ENCODE data around the gene LRMDA. TPM values are rescaled to one million over a fixed set of nuclear protein-coding genes. Genes with fewer than 3 reads are reported as not detected.

The LRMDA gene
- total RNA-seq, 1 donor from 2014 or later = not detected

GRCh38 chr10:76350583-76350982 is 919.2 kb downstream of the LRMDA start:
- H3K27me3 Mint-ChIP-seq (ENCODE audit: low read depth) = no peaks in the 10 kb centered on the region
- H3K27ac Mint-ChIP-seq = no peak overlapping the region
- no peak for DNase-seq (ENCODE audit: low spot score)
- no peak overlapping the region for H3K4me3 Mint-ChIP-seq (ENCODE audit: low read depth)
- intact Hi-C loops (cut with micrococcal nuclease) = no loop called here
- no peaks in the 10 kb centered on the region for H3K9me3 Mint-ChIP-seq
- H3K36me3 Mint-ChIP-seq (ENCODE audit: low read depth) = no peaks in the 10 kb centered on the region
- H3K4me1 Mint-ChIP-seq (ENCODE audit: low read depth) = no peaks in the 10 kb centered on the region

- no peak overlapping the region for H3K27ac Mint-ChIP-seq
- no peak for DNase-seq (ENCODE audit: low spot score)
- H3K9me3 Mint-ChIP-seq = no peaks in the 10 kb centered on the region
- H3K4me3 Mint-ChIP-seq (ENCODE audit: low read depth) = no peak overlapping the region
- no peaks in the 10 kb centered on the region for H3K4me1 Mint-ChIP-seq (ENCODE audit: low read depth)
- H3K27me3 Mint-ChIP-seq (ENCODE audit: low read depth) = no peaks in the 10 kb centered on the region
- no peaks in the 10 kb centered on the region for H3K36me3 Mint-ChIP-seq (ENCODE audit: low read depth)
- intact Hi-C loops (cut with micrococcal nuclease) = no loop called here
Observed at GRCh38 chr10:76352300-76352699, 920.9 kb downstream of the LRMDA start.

GRCh38 chr10:76353237-76353851 is 921.9 kb downstream of the LRMDA start:
- H3K27me3 Mint-ChIP-seq (ENCODE audit: low read depth) = no peaks in the 10 kb centered on the region
- H3K4me3 Mint-ChIP-seq (ENCODE audit: low read depth) = no peak overlapping the region
- no peak overlapping the region for H3K27ac Mint-ChIP-seq
- no peaks in the 10 kb centered on the region for H3K4me1 Mint-ChIP-seq (ENCODE audit: low read depth)
- DNase-seq (ENCODE audit: low spot score) = no peak
- intact Hi-C loops (cut with micrococcal nuclease) = no loop called here
- H3K36me3 Mint-ChIP-seq (ENCODE audit: low read depth) = no peaks in the 10 kb centered on the region
- no peaks in the 10 kb centered on the region for H3K9me3 Mint-ChIP-seq

- H3K4me1 Mint-ChIP-seq (ENCODE audit: low read depth) = no peaks in the 10 kb centered on the region
- intact Hi-C loops (cut with micrococcal nuclease) = no loop called here
- DNase-seq (ENCODE audit: low spot score) = no peak
- no peaks in the 10 kb centered on the region for H3K9me3 Mint-ChIP-seq
- H3K4me3 Mint-ChIP-seq (ENCODE audit: low read depth) = no peak overlapping the region
- no peaks in the 10 kb centered on the region for H3K27me3 Mint-ChIP-seq (ENCODE audit: low read depth)
- no peak overlapping the region for H3K27ac Mint-ChIP-seq
- no peaks in the 10 kb centered on the region for H3K36me3 Mint-ChIP-seq (ENCODE audit: low read depth)
Observed at GRCh38 chr10:76354212-76354738, 922.9 kb downstream of the LRMDA start.

GRCh38 chr10:76354921-76355320 is 923.5 kb downstream of the LRMDA start:
- H3K4me1 Mint-ChIP-seq (ENCODE audit: low read depth) = no peaks in the 10 kb centered on the region
- H3K27me3 Mint-ChIP-seq (ENCODE audit: low read depth) = no peaks in the 10 kb centered on the region
- no peaks in the 10 kb centered on the region for H3K36me3 Mint-ChIP-seq (ENCODE audit: low read depth)
- no peak for DNase-seq (ENCODE audit: low spot score)
- H3K27ac Mint-ChIP-seq = no peak overlapping the region
- H3K9me3 Mint-ChIP-seq = no peaks in the 10 kb centered on the region
- intact Hi-C loops (cut with micrococcal nuclease) = no loop called here
- no peak overlapping the region for H3K4me3 Mint-ChIP-seq (ENCODE audit: low read depth)

- Mint-ChIP-seq H3K4me1 (ENCODE audit: low read depth) (no peaks in the 10 kb centered on the region), H3K9me3 (no peaks in the 10 kb centered on the region), H3K27ac (no peak overlapping the region), H3K36me3 (ENCODE audit: low read depth) (no peaks in the 10 kb centered on the region), H3K27me3 (ENCODE audit: low read depth) (no peaks in the 10 kb centered on the region), H3K4me3 (ENCODE audit: low read depth) (no peak overlapping the region)
- intact Hi-C loops (cut with micrococcal nuclease) = no loop called here
- no peak for DNase-seq (ENCODE audit: low spot score)
Observed at GRCh38 chr10:76356557-76356956, 925.1 kb downstream of the LRMDA start.

- H3K9me3 Mint-ChIP-seq = no peaks in the 10 kb centered on the region
- no peak overlapping the region for H3K4me3 Mint-ChIP-seq (ENCODE audit: low read depth)
- no peak overlapping the region for H3K27ac Mint-ChIP-seq
- intact Hi-C loops (cut with micrococcal nuclease) = no loop called here
- no peaks in the 10 kb centered on the region for H3K36me3 Mint-ChIP-seq (ENCODE audit: low read depth)
- DNase-seq (ENCODE audit: low spot score) = no peak
- H3K4me1 Mint-ChIP-seq (ENCODE audit: low read depth) = no peaks in the 10 kb centered on the region
- H3K27me3 Mint-ChIP-seq (ENCODE audit: low read depth) = no peaks in the 10 kb centered on the region
Observed at GRCh38 chr10:76357726-76358415, 926.4 kb downstream of the LRMDA start.

GRCh38 chr10:76358743-76359395 is 927.4 kb downstream of the LRMDA start:
- no peaks in the 10 kb centered on the region for H3K27me3 Mint-ChIP-seq (ENCODE audit: low read depth)
- no peaks in the 10 kb centered on the region for H3K9me3 Mint-ChIP-seq
- no peak overlapping the region for H3K4me3 Mint-ChIP-seq (ENCODE audit: low read depth)
- DNase-seq (ENCODE audit: low spot score) = no peak
- intact Hi-C loops (cut with micrococcal nuclease) = no loop called here
- H3K36me3 Mint-ChIP-seq (ENCODE audit: low read depth) = no peaks in the 10 kb centered on the region
- no peak overlapping the region for H3K27ac Mint-ChIP-seq
- no peaks in the 10 kb centered on the region for H3K4me1 Mint-ChIP-seq (ENCODE audit: low read depth)

GRCh38 chr10:76375761-76376160 is 944.3 kb downstream of the LRMDA start:
- no peak overlapping the region for H3K4me3 Mint-ChIP-seq (ENCODE audit: low read depth)
- H3K36me3 Mint-ChIP-seq (ENCODE audit: low read depth) = no peaks in the 10 kb centered on the region
- H3K27ac Mint-ChIP-seq = no peak overlapping the region
- no peaks in the 10 kb centered on the region for H3K27me3 Mint-ChIP-seq (ENCODE audit: low read depth)
- H3K4me1 Mint-ChIP-seq (ENCODE audit: low read depth) = no peaks in the 10 kb centered on the region
- intact Hi-C loops (cut with micrococcal nuclease) = no loop called here
- peaks cover 9% of the 10 kb centered on the region for H3K9me3 Mint-ChIP-seq
- DNase-seq (ENCODE audit: low spot score) = no peak

GRCh38 chr10:76382381-76382851 is 951.0 kb downstream of the LRMDA start:
- no peak overlapping the region for H3K4me3 Mint-ChIP-seq (ENCODE audit: low read depth)
- H3K27me3 Mint-ChIP-seq (ENCODE audit: low read depth) = no peaks in the 10 kb centered on the region
- H3K27ac Mint-ChIP-seq = no peak overlapping the region
- no peaks in the 10 kb centered on the region for H3K4me1 Mint-ChIP-seq (ENCODE audit: low read depth)
- peaks cover 14% of the 10 kb centered on the region for H3K9me3 Mint-ChIP-seq
- H3K36me3 Mint-ChIP-seq (ENCODE audit: low read depth) = no peaks in the 10 kb centered on the region
- no peak for DNase-seq (ENCODE audit: low spot score)
- intact Hi-C loops (cut with micrococcal nuclease) = no loop called here

GRCh38 chr10:76388321-76389023 is 957.0 kb downstream of the LRMDA start:
- Mint-ChIP-seq H3K4me3 (ENCODE audit: low read depth) (no peak overlapping the region), H3K36me3 (ENCODE audit: low read depth) (no peaks in the 10 kb centered on the region), H3K9me3 (peaks cover 5% of the 10 kb centered on the region), H3K27ac (no peak overlapping the region), H3K27me3 (ENCODE audit: low read depth) (no peaks in the 10 kb centered on the region), H3K4me1 (ENCODE audit: low read depth) (no peaks in the 10 kb centered on the region)
- intact Hi-C loops (cut with micrococcal nuclease) = no loop called here
- no peak for DNase-seq (ENCODE audit: low spot score)

- no peak for DNase-seq (ENCODE audit: low spot score)
- intact Hi-C loops (cut with micrococcal nuclease) = no loop called here
Observed at GRCh38 chr10:76393875-76394706, 962.7 kb downstream of the LRMDA start.

More at GRCh38 chr10:76393875-76394706, 962.7 kb downstream of the LRMDA start:
- no peaks in the 10 kb centered on the region for H3K27me3 Mint-ChIP-seq (ENCODE audit: low read depth)
- H3K9me3 Mint-ChIP-seq = no peaks in the 10 kb centered on the region
- no peaks in the 10 kb centered on the region for H3K4me1 Mint-ChIP-seq (ENCODE audit: low read depth)
- no peak overlapping the region for H3K4me3 Mint-ChIP-seq (ENCODE audit: low read depth)
- H3K36me3 Mint-ChIP-seq (ENCODE audit: low read depth) = no peaks in the 10 kb centered on the region
- H3K27ac Mint-ChIP-seq = no peak overlapping the region
